Activated CD4-positive, alpha-beta memory T cell treated with anti-CD3 and anti-CD28 coated beads, Interleukin-2, amount 10 ng/mL, durations not matched to agents 7 days and 5 days (primary cell): ENCODE results near the gene TMEM219. TPM values are rescaled to one million over a fixed set of nuclear protein-coding genes. Genes with fewer than 3 reads are reported as not detected.
A peak's percentile ranks its signal among the peaks of the same experiment; 100 is the strongest.
"Not testable (repeated sequence)": the region's sequence is repeated elsewhere in the genome, so short reads cannot be mapped to it uniquely, and the experiment has no call there.

Experiments
- CTCF ChIA-PET: fragments of 350-600 bp; sonication (Branson Sonifier 250); formaldehyde crosslinking; loops from one replicate; lab custom pipeline; 2021; ENCODE audit warnings: antibody characterized with exemption, inconsistent platforms; lab: Charles Lee
- POLR2A ChIA-PET: fragments of 350-600 bp; sonication (Branson Sonifier 250); formaldehyde crosslinking; loops from one replicate; lab custom pipeline; 2021; ENCODE audit warnings: antibody characterized with exemption; lab: Charles Lee
- DNase-seq: peaks from one replicate; pipeline ENCODE4 v3.0.0-alpha.2; 2020
- H3K27ac Mint-ChIP-seq: one replicate; pipeline ENCODE4 v1.8.0; 2021; ENCODE audit warnings: mild to moderate bottlenecking, mixed read lengths
- H3K27me3 Mint-ChIP-seq: one replicate; pipeline ENCODE4 v1.8.0; 2021; ENCODE audit warnings: mixed read lengths
- H3K36me3 Mint-ChIP-seq: one replicate; pipeline ENCODE4 v1.8.0; 2021; ENCODE audit warnings: low read depth, mixed read lengths
- H3K4me1 Mint-ChIP-seq: one replicate; pipeline ENCODE4 v1.8.0; 2021; ENCODE audit warnings: mixed read lengths
- H3K4me3 Mint-ChIP-seq: one replicate; pipeline ENCODE4 v1.8.0; 2021; ENCODE audit warnings: mild to moderate bottlenecking, mixed read lengths
- H3K9me3 Mint-ChIP-seq: one replicate; pipeline ENCODE4 v1.8.0; 2021; ENCODE audit warnings: mixed read lengths
- total RNA-seq, 2 experiments: library from RNA; stranded (reverse); gene quantifications; one replicate each; pipeline ENCODE4 v1.2.3, GENCODE V29; 2021

Gene TMEM219
- total RNA-seq, 2 experiments from 2014 or later, result 68.9 to 78.7 TPM

- Mint-ChIP-seq H3K27me3 (no peaks in the 10 kb centered on the region), H3K27ac (peak within 1 kb of the TSS; percentile 87), H3K9me3 (no peaks in the 10 kb centered on the region), H3K4me1 (peaks cover 36% of the 10 kb centered on the region), H3K4me3 (peak within 1 kb of the TSS; percentile 87), H3K36me3 (peaks cover 18% of the 10 kb centered on the region)
- CTCF ChIA-PET, result interaction anchor here (0.5 to 1.7 kb wide), 11 partner anchors 10 to 246 kb away, joined by 3 to 10 read pairs (median 3); partner anchors contain the start of genes C16orf92, KIF22, PAGR1 and TMEM219
- POLR2A ChIA-PET, result interaction anchor here (0.6 to 3.1 kb wide), 29 partner anchors 9 to 1046 kb away, joined by 3 to 30 read pairs (median 3); partner anchors contain the start of genes HIRIP3, INO80E, PAGR1 and SEZ6L2
- peak; percentile 92 for DNase-seq
These were observed 35.8 kb upstream of the TMEM219 start, which contains the start of gene KCTD13 for GRCh38 chr16:29925781-29926710. TSS of gene KCTD13 (minus strand) at chr16:29926226. CDS start at chr16:29926033, 193 bp downstream.

GRCh38 chr16:29926711-29927052 is 35.2 kb upstream of the TMEM219 start:
- Mint-ChIP-seq H3K27me3 (peaks cover under 1% of the 10 kb centered on the region), H3K36me3 (peaks cover 16% of the 10 kb centered on the region), H3K27ac (peak overlapping the region; percentile 87), H3K4me3 (peak overlapping the region; percentile 87), H3K4me1 (peaks cover 36% of the 10 kb centered on the region), H3K9me3 (no peaks in the 10 kb centered on the region)
- POLR2A ChIA-PET, result interaction anchor here (0.6 to 3.1 kb wide), 27 partner anchors 10 to 1047 kb away, joined by 3 to 30 read pairs (median 3); partner anchors contain the start of genes HIRIP3, INO80E, PAGR1 and SEZ6L2
- DNase-seq, result no peak
- CTCF ChIA-PET, result interaction anchor here (0.7 to 1.7 kb wide), 9 partner anchors 10 to 227 kb away, joined by 3 to 10 read pairs (median 3); partner anchors contain the start of genes C16orf92, KIF22, PAGR1 and TMEM219

GRCh38 chr16:29927070-29927905 is 34.6 kb upstream of the TMEM219 start:
- Mint-ChIP-seq H3K9me3 (no peaks in the 10 kb centered on the region), H3K4me3 (peak overlapping the region; percentile 87), H3K27ac (no peak overlapping the region), H3K4me1 (peaks cover 36% of the 10 kb centered on the region), H3K27me3 (peaks cover 4% of the 10 kb centered on the region), H3K36me3 (peaks cover 16% of the 10 kb centered on the region)
- POLR2A ChIA-PET, result interaction anchor here (0.6 to 3.1 kb wide), 17 partner anchors 10 to 1047 kb away, joined by 3 to 30 read pairs (median 4); partner anchors contain the start of genes HIRIP3, INO80E, SEZ6L2 and TAOK2
- no peak for DNase-seq
- CTCF ChIA-PET, result interaction anchor here (1.2 to 1.7 kb wide), 6 partner anchors 11 to 227 kb away, joined by 3 to 10 read pairs (median 3); partner anchors contain the start of genes KIF22 and TMEM219

GRCh38 chr16:29931750-29932149 is 30.1 kb upstream of the TMEM219 start:
- H3K9me3 Mint-ChIP-seq, H3K27ac Mint-ChIP-seq, H3K4me3 Mint-ChIP-seq, CTCF ChIA-PET, H3K36me3 Mint-ChIP-seq, DNase-seq, POLR2A ChIA-PET: not testable (repeated sequence)
- Mint-ChIP-seq H3K27me3 (peaks cover 19% of the 10 kb centered on the region), H3K4me1 (peaks cover 14% of the 10 kb centered on the region)

- Mint-ChIP-seq H3K27ac (no peak overlapping the region), H3K4me3 (no peak overlapping the region), H3K9me3 (no peaks in the 10 kb centered on the region), H3K27me3 (peaks cover 11% of the 10 kb centered on the region), H3K36me3 (no peaks in the 10 kb centered on the region), H3K4me1 (no peaks in the 10 kb centered on the region)
- POLR2A ChIA-PET, result no interaction called here
- no peak for DNase-seq
- CTCF ChIA-PET, result no interaction called here
These were observed 21.2 kb upstream of the TMEM219 start for GRCh38 chr16:29940656-29941055.

- no peaks in the 10 kb centered on the region for H3K36me3 Mint-ChIP-seq
- H3K27ac Mint-ChIP-seq, result no peak overlapping the region
- H3K27me3 Mint-ChIP-seq, result peaks cover 10% of the 10 kb centered on the region
- CTCF ChIA-PET, result no interaction called here
- POLR2A ChIA-PET, result interaction anchor here (0.7 to 1.1 kb wide), 3 partner anchors 10 to 18 kb away, joined by 3 read pairs; no protein-coding TSS in a partner anchor
- no peak overlapping the region for H3K4me3 Mint-ChIP-seq
- DNase-seq, result no peak
- no peaks in the 10 kb centered on the region for H3K4me1 Mint-ChIP-seq
- H3K9me3 Mint-ChIP-seq, result no peaks in the 10 kb centered on the region
These were observed 17.8 kb upstream of the TMEM219 start for GRCh38 chr16:29943846-29944799.

GRCh38 chr16:29947897-29948296 is 14.0 kb upstream of the TMEM219 start:
- no peak overlapping the region for H3K4me3 Mint-ChIP-seq
- CTCF ChIA-PET, result no interaction called here
- POLR2A ChIA-PET, result interaction anchor here (1.1 kb wide), 2 partner anchors 13 to 22 kb away, joined by 3 to 4 read pairs; partner anchors contain the start of gene KCTD13
- H3K9me3 Mint-ChIP-seq, result no peaks in the 10 kb centered on the region
- DNase-seq, result no peak
- H3K27me3 Mint-ChIP-seq, result peaks cover 5% of the 10 kb centered on the region
- no peaks in the 10 kb centered on the region for H3K36me3 Mint-ChIP-seq
- H3K4me1 Mint-ChIP-seq, result no peaks in the 10 kb centered on the region
- no peak overlapping the region for H3K27ac Mint-ChIP-seq

GRCh38 chr16:29950806-29951461 is 10.9 kb upstream of the TMEM219 start:
- H3K27me3 Mint-ChIP-seq, result peaks cover 11% of the 10 kb centered on the region
- no peaks in the 10 kb centered on the region for H3K36me3 Mint-ChIP-seq
- CTCF ChIA-PET, result interaction anchor here (3.0 kb wide), 1 partner anchor 11 kb away, joined by 7 read pairs; the partner anchor contains the start of gene TMEM219
- H3K9me3 Mint-ChIP-seq, result no peaks in the 10 kb centered on the region
- H3K27ac Mint-ChIP-seq, result no peak overlapping the region
- POLR2A ChIA-PET, result interaction anchor here (1.6 to 1.7 kb wide), 2 partner anchors 11 to 25 kb away, joined by 7 to 8 read pairs; partner anchors contain the start of genes KCTD13 and TMEM219
- no peaks in the 10 kb centered on the region for H3K4me1 Mint-ChIP-seq
- DNase-seq, result no peak
- no peak overlapping the region for H3K4me3 Mint-ChIP-seq

GRCh38 chr16:29951625-29952365 is 10.1 kb upstream of the TMEM219 start:
- Mint-ChIP-seq H3K9me3 (no peaks in the 10 kb centered on the region), H3K36me3 (no peaks in the 10 kb centered on the region), H3K27me3 (peaks cover 11% of the 10 kb centered on the region), H3K4me1 (no peaks in the 10 kb centered on the region), H3K27ac (no peak overlapping the region), H3K4me3 (no peak overlapping the region)
- no peak for DNase-seq
- ChIA-PET POLR2A (interaction anchor here (1.6 to 1.7 kb wide), 2 partner anchors 10 to 26 kb away, joined by 7 to 8 read pairs; partner anchors contain the start of genes KCTD13 and TMEM219), CTCF (interaction anchor here (3.0 kb wide), 1 partner anchor 10 kb away, joined by 7 read pairs; the partner anchor contains the start of gene TMEM219)

- no peak for DNase-seq
- Mint-ChIP-seq H3K4me3 (no peak overlapping the region), H3K36me3 (peaks cover 5% of the 10 kb centered on the region), H3K4me1 (peaks cover 22% of the 10 kb centered on the region), H3K27me3 (peaks cover 7% of the 10 kb centered on the region), H3K27ac (no peak overlapping the region), H3K9me3 (no peaks in the 10 kb centered on the region)
- CTCF ChIA-PET, result interaction anchor here (4.6 kb wide), 1 partner anchor 15 kb away, joined by 29 read pairs; the partner anchor contains the start of gene TAOK2
- POLR2A ChIA-PET, result no interaction called here
These were observed 3.1 kb upstream of the TMEM219 start for GRCh38 chr16:29958756-29959155.
